Lower leg skin (tissue), 4 donors: ENCODE measurements around the gene KLHL21. TPM values are rescaled to one million over a fixed set of nuclear protein-coding genes. Genes with fewer than 3 reads are reported as not detected.
"Not testable (repeated sequence)": the region's sequence is repeated elsewhere in the genome, so short reads cannot be mapped to it uniquely, and the experiment has no call there.

Experiments used
- DNase-seq, 2 donors: peaks; one replicate each; pipeline ENCODE4 v3.0.0-alpha.2; 2019; ENCODE audit warnings: low spot score in 2 of 2
- H3K4me3 ChIP-seq: fragments of 200-600 bp; sonication (generic); 2 replicates; pipeline ENCODE4 v1.5.1; 2017; ENCODE audit warnings: mild to moderate bottlenecking, low read depth; ENCODE audit not compliant: poor library complexity, severe bottlenecking
- CTCF ChIP-seq, 3 donors: fragments of 450-650 bp; IDR thresholded peaks; one replicate each; pipeline ENCODE4 v1.5.1; 2016; ENCODE audit warnings: antibody characterized with exemption in 3 of 3, mild to moderate bottlenecking in 3 of 3, moderate library complexity in 2 of 3
- POLR2A ChIP-seq, 2 donors: fragments of 450-650 bp; IDR thresholded peaks; one replicate each; pipeline ENCODE4 v1.6.1; 2016 to 2017; ENCODE audit warnings: antibody characterized with exemption in 2 of 2, mild to moderate bottlenecking in 1 of 2, moderate library complexity in 1 of 2
- WGBS, 2 donors: methylation state at CpG; one replicate each; pipeline ENCODE4 v1.1.5; 2018; 5-methylcytosine and 5-hydroxymethylcytosine counted together
- intact Hi-C: fragments of 100-400 bp; cut with DNase I; formaldehyde crosslinking; loops from one replicate; pipeline ENCODE4 v1.15.0; 2023; ENCODE audit warnings: low total_unique reads
- total RNA-seq, 4 donors: library from RNA; depleted of rRNA; stranded (reverse); fragments of >200 nt; gene quantifications; one replicate each; pipeline ENCODE4 v1.1.0, GENCODE V29; 2016

Gene KLHL21
- total RNA-seq, 4 donors from 2014 or later, result 89.6 to 147 (median 130) TPM

- TF ChIP-seq CTCF (IDR thresholded peaks at IDR 0.05) (no peak), POLR2A (IDR thresholded peaks at IDR 0.05) (no peak)
- intact Hi-C loops, result loop anchor here (10.0 kb wide), 1 partner anchor 63 kb away; the partner anchor contains the start of gene ZBTB48
- peak; percentile 52 to 92 for DNase-seq
- WGBS, 2 donors, result 32 to 36% methylated on average over 18 of the region's 18 CpGs
- H3K4me3 ChIP-seq, result no peak overlapping the region
Measured at GRCh38 chr1:6638226-6638625, 35.6 kb upstream of the KLHL21 start.

- intact Hi-C loops, result loop anchor here (10.0 kb wide), 1 partner anchor 63 kb away; the partner anchor contains the start of gene ZBTB48
- DNase-seq, result no peak
Measured at GRCh38 chr1:6637770-6638169, 35.1 kb upstream of the KLHL21 start.

GRCh38 chr1:6636778-6637177 is 34.1 kb upstream of the KLHL21 start:
- intact Hi-C loops, result loop anchor here (10.0 kb wide), 1 partner anchor 62 kb away; the partner anchor contains the start of gene ZBTB48
- H3K4me3 ChIP-seq, DNase-seq: not testable (repeated sequence)
- WGBS, 2 donors, result 96% methylated on average over 6 of the region's 6 CpGs

More at GRCh38 chr1:6637770-6638169, 35.1 kb upstream of the KLHL21 start:
- no peak overlapping the region for H3K4me3 ChIP-seq
- no peak for TF ChIP-seq POLR2A (IDR thresholded peaks at IDR 0.05)
- TF ChIP-seq CTCF (IDR thresholded peaks at IDR 0.05), result no peak
- WGBS, 2 donors, result 72 to 73% methylated on average over 9 of the region's 9 CpGs

- no peak for DNase-seq
- intact Hi-C loops, result loop anchor here (10.0 kb wide), 1 partner anchor 61 kb away; the partner anchor contains the start of gene ZBTB48
- WGBS, 2 donors, result 83 to 90% methylated on average over 16 of the region's 16 CpGs
- no peak overlapping the region for H3K4me3 ChIP-seq
- TF ChIP-seq CTCF (IDR thresholded peaks at IDR 0.05) (no peak), POLR2A (IDR thresholded peaks at IDR 0.05) (no peak)
Measured at GRCh38 chr1:6635910-6636760, 33.5 kb upstream of the KLHL21 start.

GRCh38 chr1:6635161-6635909 is 32.7 kb upstream of the KLHL21 start:
- intact Hi-C loops, result loop anchor here (10.0 kb wide), 1 partner anchor 61 kb away; the partner anchor contains the start of gene ZBTB48
- no peak for DNase-seq
- no peak for TF ChIP-seq POLR2A (IDR thresholded peaks at IDR 0.05)
- TF ChIP-seq CTCF (IDR thresholded peaks at IDR 0.05), result no peak
- 87 to 91% methylated on average over 20 of the region's 20 CpGs for WGBS, 2 donors
- no peak overlapping the region for H3K4me3 ChIP-seq
